ENCODE data around the gene THOC2.

DNA sequence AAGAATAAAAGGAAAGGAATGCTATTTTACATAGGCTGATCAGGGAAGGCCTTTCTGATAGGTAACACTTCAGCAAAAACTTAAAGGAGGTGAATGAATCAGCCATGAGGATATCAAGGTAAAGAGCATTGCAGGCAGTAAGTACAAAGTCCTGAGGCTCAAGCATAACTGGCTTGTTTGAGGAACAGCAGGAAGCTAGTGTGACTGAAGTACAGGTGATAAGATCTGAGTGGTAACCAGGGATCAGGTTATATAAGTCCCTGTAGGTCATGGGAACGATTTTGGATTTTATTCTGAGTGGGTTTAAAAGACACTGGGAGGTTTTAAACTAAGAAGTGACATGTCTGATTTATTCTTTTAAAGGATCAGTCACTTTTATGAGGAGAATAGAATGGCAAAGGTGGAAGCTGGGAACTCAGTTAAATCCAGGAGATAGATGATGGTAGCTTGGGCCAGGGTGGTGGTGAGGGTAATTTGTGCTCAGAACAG, 47.1 kb upstream of the THOC2 start:
- TF ChIP-seq, protein P1, sequence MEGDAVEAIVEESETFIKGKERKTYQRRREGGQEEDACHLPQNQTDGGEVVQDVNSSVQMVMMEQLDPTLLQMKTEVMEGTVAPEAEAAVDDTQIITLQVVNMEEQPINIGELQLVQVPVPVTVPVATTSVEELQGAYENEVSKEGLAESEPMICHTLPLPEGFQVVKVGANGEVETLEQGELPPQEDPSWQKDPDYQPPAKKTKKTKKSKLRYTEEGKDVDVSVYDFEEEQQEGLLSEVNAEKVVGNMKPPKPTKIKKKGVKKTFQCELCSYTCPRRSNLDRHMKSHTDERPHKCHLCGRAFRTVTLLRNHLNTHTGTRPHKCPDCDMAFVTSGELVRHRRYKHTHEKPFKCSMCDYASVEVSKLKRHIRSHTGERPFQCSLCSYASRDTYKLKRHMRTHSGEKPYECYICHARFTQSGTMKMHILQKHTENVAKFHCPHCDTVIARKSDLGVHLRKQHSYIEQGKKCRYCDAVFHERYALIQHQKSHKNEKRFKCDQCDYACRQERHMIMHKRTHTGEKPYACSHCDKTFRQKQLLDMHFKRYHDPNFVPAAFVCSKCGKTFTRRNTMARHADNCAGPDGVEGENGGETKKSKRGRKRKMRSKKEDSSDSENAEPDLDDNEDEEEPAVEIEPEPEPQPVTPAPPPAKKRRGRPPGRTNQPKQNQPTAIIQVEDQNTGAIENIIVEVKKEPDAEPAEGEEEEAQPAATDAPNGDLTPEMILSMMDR (IDR thresholded peaks at IDR 0.05), result no peak
- TF ChIP-seq EP300 (IDR thresholded peaks at IDR 0.05), result no peak
- no peak for TF ChIP-seq POLR2A (IDR thresholded peaks at IDR 0.05)
